ENCODE data around the gene NR1H3.

GRCh38 chr11:47222696-47223095, 35.1 kb upstream of the NR1H3 start:
- TF ChIP-seq, protein P1, sequence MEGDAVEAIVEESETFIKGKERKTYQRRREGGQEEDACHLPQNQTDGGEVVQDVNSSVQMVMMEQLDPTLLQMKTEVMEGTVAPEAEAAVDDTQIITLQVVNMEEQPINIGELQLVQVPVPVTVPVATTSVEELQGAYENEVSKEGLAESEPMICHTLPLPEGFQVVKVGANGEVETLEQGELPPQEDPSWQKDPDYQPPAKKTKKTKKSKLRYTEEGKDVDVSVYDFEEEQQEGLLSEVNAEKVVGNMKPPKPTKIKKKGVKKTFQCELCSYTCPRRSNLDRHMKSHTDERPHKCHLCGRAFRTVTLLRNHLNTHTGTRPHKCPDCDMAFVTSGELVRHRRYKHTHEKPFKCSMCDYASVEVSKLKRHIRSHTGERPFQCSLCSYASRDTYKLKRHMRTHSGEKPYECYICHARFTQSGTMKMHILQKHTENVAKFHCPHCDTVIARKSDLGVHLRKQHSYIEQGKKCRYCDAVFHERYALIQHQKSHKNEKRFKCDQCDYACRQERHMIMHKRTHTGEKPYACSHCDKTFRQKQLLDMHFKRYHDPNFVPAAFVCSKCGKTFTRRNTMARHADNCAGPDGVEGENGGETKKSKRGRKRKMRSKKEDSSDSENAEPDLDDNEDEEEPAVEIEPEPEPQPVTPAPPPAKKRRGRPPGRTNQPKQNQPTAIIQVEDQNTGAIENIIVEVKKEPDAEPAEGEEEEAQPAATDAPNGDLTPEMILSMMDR (conservative IDR thresholded peaks at IDR 0.05) = no peak
- TF ChIP-seq ZFX (IDR thresholded peaks at IDR 0.05) = no peak

Measured in C4-2B (cell line).